Esophagus squamous epithelium (tissue), 5 donors: ENCODE data around the gene TUFM. TPM values are rescaled to one million over a fixed set of nuclear protein-coding genes. Genes with fewer than 3 reads are reported as not detected.

Source experiments
- DNase-seq: peaks from one replicate; lab custom pipeline; 2025; lab: John Stamatoyannopoulos, UW
- H3K27ac ChIP-seq, 4 donors: fragments of 200-600 bp; sonication (generic); one replicate each; pipeline ENCODE4 v1.5.1; 2016 to 2019; ENCODE audit warnings: mild to moderate bottlenecking in 1 of 4
- H3K27me3 ChIP-seq, 4 donors: fragments of 200-600 bp; sonication (generic); 1 replicate in 3 of 4; 2 replicates in 1 of 4; pipeline versions ENCODE4 v1.5.1 to v1.6.0; 2017 to 2021; ENCODE audit warnings: antibody characterized with exemption in 1 of 4
- H3K36me3 ChIP-seq, 3 donors: fragments of 200-600 bp; sonication (generic); one replicate each; pipeline ENCODE4 v1.5.1; 2016 to 2019
- H3K4me1 ChIP-seq, 3 donors: fragments of 200-600 bp; sonication (generic); one replicate each; pipeline ENCODE4 v1.5.1; 2017 to 2019
- H3K4me3 ChIP-seq, 4 donors: fragments of 200-600 bp; sonication (generic); 1 replicate in 3 of 4; 2 replicates in 1 of 4; pipeline ENCODE4 v1.5.1; 2016 to 2019; ENCODE audit warnings: mild to moderate bottlenecking in 2 of 4, moderate library complexity in 1 of 4
- H3K9me3 ChIP-seq, 3 donors: fragments of 200-600 bp; sonication (generic); one replicate each; pipeline ENCODE4 v1.5.1; 2016 to 2019
- CTCF ChIP-seq, 6 experiments: fragments of 450-650 bp in 4 of 6; fragments of 200-600 bp in 2 of 6; sonication (generic) in 2 of 6; IDR thresholded peaks; one replicate each; pipeline ENCODE4 v1.5.1; 2016 to 2019; ENCODE audit warnings: antibody characterized with exemption in 6 of 6, mild to moderate bottlenecking in 4 of 6, moderate library complexity in 4 of 6
- POLR2A ChIP-seq, 4 donors: fragments of 450-650 bp; IDR thresholded peaks; one replicate each; pipeline ENCODE4 v1.6.1; 2017; ENCODE audit warnings: antibody characterized with exemption in 4 of 4, mild to moderate bottlenecking in 4 of 4, moderate library complexity in 3 of 4
- WGBS, 2 donors: methylation state at CpG; one replicate each; pipeline ENCODE4 v1.1.5; 2018; 5-methylcytosine and 5-hydroxymethylcytosine counted together
- intact Hi-C: fragments of 100-400 bp; cut with DNase I; formaldehyde crosslinking; loops from one replicate; pipeline ENCODE4 v1.15.0; 2022
- total RNA-seq, 4 donors: library from RNA; depleted of rRNA; stranded (reverse); fragments of >200 nt; gene quantifications; one replicate each; pipeline ENCODE4 v1.1.0, GENCODE V29; 2016
- donor health status: DM: yes; HTN: yes; CAD: no.

Gene TUFM
- total RNA-seq, 4 donors from 2014 or later, result 105 to 143 (median 121) TPM

GRCh38 chr16:28830531-28830930, 15.6 kb downstream of the TUFM start:
- no peak for DNase-seq
- intact Hi-C loops, result no loop called here
- H3K4me3 ChIP-seq, result no peak overlapping the region
- H3K4me1 ChIP-seq, result peaks cover 0 to 13% (median 6%) of the 10 kb centered on the region in 3 donors
- no peak for TF ChIP-seq CTCF (IDR thresholded peaks at IDR 0.05)
- no peak for TF ChIP-seq POLR2A (IDR thresholded peaks at IDR 0.05)
- H3K36me3 ChIP-seq, result peaks cover 49 to 100% (median 82%) of the 10 kb centered on the region in 3 donors
- H3K27ac ChIP-seq, result no peak overlapping the region
- no peaks in the 10 kb centered on the region for H3K27me3 ChIP-seq
- no peaks in the 10 kb centered on the region for H3K9me3 ChIP-seq
- 78 to 80% methylated on average over 11 to 12 of the region's 13 CpGs for WGBS, 2 donors

GRCh38 chr16:28829747-28830146, 16.4 kb downstream of the TUFM start:
- intact Hi-C loops, result no loop called here
- WGBS, 2 donors, result 91 to 96% methylated on average over 12 to 13 of the region's 13 CpGs
- Histone ChIP-seq H3K36me3 (peaks cover 41 to 98% (median 79%) of the 10 kb centered on the region in 3 donors), H3K27me3 (no peaks in the 10 kb centered on the region), H3K9me3 (no peaks in the 10 kb centered on the region), H3K4me1 (peaks cover 5 to 21% (median 13%) of the 10 kb centered on the region in 3 donors), H3K4me3 (no peak overlapping the region), H3K27ac (no peak overlapping the region)
- no peak for TF ChIP-seq CTCF (IDR thresholded peaks at IDR 0.05)
- no peak for TF ChIP-seq POLR2A (IDR thresholded peaks at IDR 0.05)
- DNase-seq, result no peak

GRCh38 chr16:28826141-28826540, 20.0 kb downstream of the TUFM start:
- Histone ChIP-seq H3K4me3 (no peak overlapping the region), H3K36me3 (peaks cover 20 to 62% (median 45%) of the 10 kb centered on the region in 3 donors), H3K27me3 (no peaks in the 10 kb centered on the region), H3K27ac (no peak overlapping the region), H3K4me1 (peaks cover 9 to 34% (median 21%) of the 10 kb centered on the region in 3 donors), H3K9me3 (no peaks in the 10 kb centered on the region)
- intact Hi-C loops, result no loop called here
- no peak for DNase-seq
- TF ChIP-seq CTCF (IDR thresholded peaks at IDR 0.05) (no peak), POLR2A (IDR thresholded peaks at IDR 0.05) (no peak)
- 53 to 66% methylated on average over 6 of the region's 6 CpGs for WGBS, 2 donors

- intact Hi-C loops, result no loop called here
- TF ChIP-seq POLR2A (IDR thresholded peaks at IDR 0.05), result no peak
- no peak for TF ChIP-seq CTCF (IDR thresholded peaks at IDR 0.05)
- peaks cover 12 to 47% (median 35%) of the 10 kb centered on the region in 3 donors for H3K36me3 ChIP-seq
- DNase-seq, result no peak
- H3K27me3 ChIP-seq, result no peaks in the 10 kb centered on the region
- peak overlapping the region; percentile 92 to 100 (median 98) for H3K4me3 ChIP-seq
- peaks cover 9 to 34% (median 21%) of the 10 kb centered on the region in 3 donors for H3K4me1 ChIP-seq
- H3K9me3 ChIP-seq, result no peaks in the 10 kb centered on the region
- WGBS, 2 donors, result 17% methylated on average over 5 of the region's 5 CpGs; no CpG with 5 or more reads in 1 of the 2 donors
- H3K27ac ChIP-seq, result peak overlapping the region; percentile 99 to 100 (median 100)
Measured at GRCh38 chr16:28824717-28824973, 21.5 kb downstream of the TUFM start.

GRCh38 chr16:28823873-28824716, 22.1 kb downstream of the TUFM start:
- no peaks in the 10 kb centered on the region for H3K9me3 ChIP-seq
- TF ChIP-seq POLR2A (IDR thresholded peaks at IDR 0.05) (peak in 2 of 4 donors; percentile 18 to 64), CTCF (IDR thresholded peaks at IDR 0.05) (peak in 5 of 6 experiments; percentile 15 to 50 (median 40))
- peaks cover 7 to 41% (median 29%) of the 10 kb centered on the region in 3 donors for H3K36me3 ChIP-seq
- H3K4me1 ChIP-seq, result peaks cover 9 to 34% (median 21%) of the 10 kb centered on the region in 3 donors
- intact Hi-C loops, result no loop called here
- DNase-seq, result peak; percentile 87
- H3K27ac ChIP-seq, result peak overlapping the region; percentile 99 to 100 (median 100)
- peak overlapping the region; percentile 92 to 100 (median 98) for H3K4me3 ChIP-seq
- no peaks in the 10 kb centered on the region for H3K27me3 ChIP-seq
- WGBS, 2 donors, result 0% methylated on average over 4 to 16 of the region's 60 CpGs
